ENCODE measurements around the gene CDC37L1.

CDC37L1 gene

DNA sequence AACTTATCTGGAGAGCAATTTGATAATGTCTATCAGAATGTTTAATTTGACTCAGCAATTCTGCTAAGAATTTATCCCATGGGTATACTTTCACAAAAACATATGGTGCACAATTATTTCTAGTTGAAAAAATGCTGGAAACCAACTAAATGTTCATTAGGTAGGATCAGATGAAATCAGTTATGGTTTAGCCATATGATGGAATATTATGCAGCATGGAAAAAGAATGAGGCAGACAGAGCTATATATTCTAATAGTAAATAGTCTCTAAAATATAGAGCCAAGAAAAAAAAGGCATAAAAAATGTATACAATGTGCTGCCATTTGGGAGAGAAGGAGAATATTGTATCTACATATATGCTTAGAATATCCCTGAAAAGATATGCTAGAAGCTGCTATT is 9.5 kb upstream of the CDC37L1 start:
- TF ChIP-seq, protein P1, sequence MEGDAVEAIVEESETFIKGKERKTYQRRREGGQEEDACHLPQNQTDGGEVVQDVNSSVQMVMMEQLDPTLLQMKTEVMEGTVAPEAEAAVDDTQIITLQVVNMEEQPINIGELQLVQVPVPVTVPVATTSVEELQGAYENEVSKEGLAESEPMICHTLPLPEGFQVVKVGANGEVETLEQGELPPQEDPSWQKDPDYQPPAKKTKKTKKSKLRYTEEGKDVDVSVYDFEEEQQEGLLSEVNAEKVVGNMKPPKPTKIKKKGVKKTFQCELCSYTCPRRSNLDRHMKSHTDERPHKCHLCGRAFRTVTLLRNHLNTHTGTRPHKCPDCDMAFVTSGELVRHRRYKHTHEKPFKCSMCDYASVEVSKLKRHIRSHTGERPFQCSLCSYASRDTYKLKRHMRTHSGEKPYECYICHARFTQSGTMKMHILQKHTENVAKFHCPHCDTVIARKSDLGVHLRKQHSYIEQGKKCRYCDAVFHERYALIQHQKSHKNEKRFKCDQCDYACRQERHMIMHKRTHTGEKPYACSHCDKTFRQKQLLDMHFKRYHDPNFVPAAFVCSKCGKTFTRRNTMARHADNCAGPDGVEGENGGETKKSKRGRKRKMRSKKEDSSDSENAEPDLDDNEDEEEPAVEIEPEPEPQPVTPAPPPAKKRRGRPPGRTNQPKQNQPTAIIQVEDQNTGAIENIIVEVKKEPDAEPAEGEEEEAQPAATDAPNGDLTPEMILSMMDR (conservative IDR thresholded peaks at IDR 0.05; ENCODE audit: low read depth, low read length): no peak
- no peak for DNase-seq (ENCODE audit: low read depth)
- H3K4me3 ChIP-seq (ENCODE audit: low read length): no peak overlapping the region

DNA sequence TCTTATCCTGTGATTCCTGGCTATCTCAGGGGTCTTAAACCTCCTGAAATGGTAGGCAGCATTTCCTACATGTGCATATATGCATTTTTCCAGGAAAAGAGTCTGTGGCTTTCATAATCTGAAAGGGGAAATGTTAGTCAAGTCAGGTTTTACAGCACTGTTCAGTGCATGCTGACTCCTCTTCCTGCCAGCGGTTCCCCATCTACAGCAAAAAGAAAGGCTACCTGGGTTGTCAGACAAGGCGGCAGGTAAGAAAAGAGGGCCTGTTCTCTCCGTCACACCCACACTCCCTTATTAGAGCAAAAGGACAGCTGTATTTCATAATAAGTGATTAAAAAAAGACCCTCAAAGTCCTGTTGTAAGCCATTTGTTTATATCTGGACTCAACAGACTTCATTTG is 8.8 kb upstream of the CDC37L1 start:
- H3K4me3 ChIP-seq (ENCODE audit: low read length): no peak overlapping the region
- DNase-seq (ENCODE audit: low read depth): no peak
- TF ChIP-seq, protein P1 (conservative IDR thresholded peaks at IDR 0.05; ENCODE audit: low read depth, low read length): no peak

DNA sequence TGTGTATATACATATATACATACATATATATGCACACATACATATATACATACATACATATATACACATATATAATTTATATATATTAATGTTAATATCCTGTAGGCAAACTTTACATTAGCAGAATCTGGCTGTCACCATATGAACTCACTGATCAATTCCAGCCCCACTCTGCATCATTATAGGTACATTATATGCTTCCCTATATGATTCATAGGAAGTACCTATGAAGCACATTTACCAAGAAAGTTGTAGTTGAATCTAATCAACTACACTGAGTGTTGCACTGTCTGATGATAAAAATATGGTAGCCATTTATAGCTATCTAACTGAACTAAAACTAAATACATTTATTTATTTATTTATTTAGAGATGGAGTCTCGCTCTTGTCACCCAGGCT is 7.6 kb upstream of the CDC37L1 start:
- H3K4me3 ChIP-seq (ENCODE audit: low read length): no peak overlapping the region
- TF ChIP-seq, protein P1 (conservative IDR thresholded peaks at IDR 0.05; ENCODE audit: low read depth, low read length): no peak
- no peak for DNase-seq (ENCODE audit: low read depth)

DNA sequence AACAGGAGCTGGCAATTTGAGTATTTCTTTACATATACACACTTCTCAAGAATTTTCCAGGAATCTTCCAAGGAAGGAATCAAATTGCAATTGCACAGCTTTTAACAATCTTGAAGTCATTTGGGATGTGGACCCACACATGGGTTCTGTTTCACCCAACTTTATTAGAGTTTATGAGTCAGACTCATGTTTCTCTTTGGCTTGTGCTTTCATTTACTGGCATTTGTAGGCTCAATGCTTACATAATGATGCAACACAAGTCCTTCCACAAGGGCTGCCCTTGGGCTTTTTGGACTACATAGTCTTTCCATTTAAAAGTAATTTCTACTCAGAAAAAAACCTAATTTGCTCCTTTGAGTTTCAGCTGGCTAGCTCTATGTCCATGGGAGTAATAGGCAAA is 4.6 kb upstream of the CDC37L1 start:
- TF ChIP-seq, protein P1 (conservative IDR thresholded peaks at IDR 0.05; ENCODE audit: low read depth, low read length): no peak
- no peak for DNase-seq (ENCODE audit: low read depth)
- H3K4me3 ChIP-seq (ENCODE audit: low read length): no peak overlapping the region

- DNase-seq (ENCODE audit: low read depth): no peak
- no peak overlapping the region for H3K4me3 ChIP-seq (ENCODE audit: low read length)
- TF ChIP-seq, protein P1 (conservative IDR thresholded peaks at IDR 0.05; ENCODE audit: low read depth, low read length): no peak
These were observed 2.0 kb upstream of the CDC37L1 start for GRCh38 chr9:4677392-4677791.

DNA sequence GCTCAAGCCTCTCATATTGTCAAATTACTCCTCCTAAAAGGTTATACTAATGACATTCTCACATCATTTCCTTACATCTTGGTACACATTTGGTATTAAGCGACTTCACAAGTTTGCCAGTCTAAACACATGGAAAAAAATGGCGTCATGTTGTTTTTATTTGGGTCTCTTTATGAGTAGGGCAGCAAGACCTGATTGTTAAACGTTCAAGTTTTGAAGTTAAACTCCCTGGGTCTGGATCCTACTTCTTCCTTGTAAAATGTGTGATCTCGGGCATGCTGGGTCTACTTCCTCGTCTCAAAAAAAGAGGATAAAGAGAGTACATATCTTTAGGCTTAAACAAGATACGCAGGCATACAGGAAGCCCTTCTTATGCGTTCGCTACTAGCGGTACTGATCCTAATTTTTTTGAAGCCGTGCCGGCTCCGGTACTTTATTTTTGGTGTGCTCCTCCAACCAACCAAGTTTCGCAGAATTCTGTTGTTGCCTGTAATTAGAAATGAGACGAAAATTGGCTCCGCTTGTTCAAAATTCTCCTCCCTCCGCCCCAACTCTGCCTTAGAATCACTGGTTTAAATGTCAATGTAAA is 596 bp upstream of the CDC37L1 start:
- peak overlapping the region; percentile 72 for H3K4me3 ChIP-seq (ENCODE audit: low read length)
- no peak for DNase-seq (ENCODE audit: low read depth)
- TF ChIP-seq, protein P1 (conservative IDR thresholded peaks at IDR 0.05; ENCODE audit: low read depth, low read length): no peak

DNA sequence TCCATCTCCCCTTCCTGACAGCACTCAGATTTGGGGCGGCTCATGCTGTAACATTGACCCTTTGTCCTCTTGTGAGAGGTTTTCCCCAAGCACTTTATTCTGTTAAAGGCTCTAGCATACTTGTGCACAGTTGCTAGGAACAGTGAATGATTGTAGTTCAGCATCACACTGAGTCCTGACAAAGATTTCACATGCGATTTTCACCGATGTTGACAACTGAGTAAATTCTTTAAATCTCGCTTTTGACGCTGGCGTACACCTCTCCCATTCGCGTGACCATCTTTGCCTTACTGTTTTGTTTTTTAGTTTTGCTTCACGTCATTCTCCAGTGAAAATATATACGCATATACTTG is 780 bp downstream of the CDC37L1 start:
- no peak for DNase-seq (ENCODE audit: low read depth)
- H3K4me3 ChIP-seq (ENCODE audit: low read length): peak overlapping the region; percentile 72
- TF ChIP-seq, protein P1 (conservative IDR thresholded peaks at IDR 0.05; ENCODE audit: low read depth, low read length): no peak
